Panc1 (cell line): ENCODE data around the gene TSHR. TPM values are rescaled to one million over a fixed set of nuclear protein-coding genes. Genes with fewer than 3 reads are reported as not detected.

ENCODE experiments used
- ATAC-seq: fragments of 200-7000 bp; cut with Tn5 transposase; 2 replicates; pipeline ENCODE4 v1.9.1; 2020; ENCODE audit warnings: mild to moderate bottlenecking, moderate library complexity
- BruUV-seq: library from RNA; stranded (reverse); fragments of 400-500 nt; replicated peaks from 2 replicates; lab custom pipeline; 2021; lab: Mats Ljungman, UMichigan
- CTCF ChIA-PET: fragments of 300-600 bp; sonication (Branson Sonifier 250); formaldehyde crosslinking; loops from one replicate; lab custom pipeline; 2022; ENCODE audit warnings: antibody characterized with exemption; lab: Charles Lee
- POLR2A ChIA-PET: fragments of 300-600 bp; sonication (Branson Sonifier 250); formaldehyde crosslinking; loops from one replicate; lab custom pipeline; 2022; ENCODE audit warnings: antibody characterized with exemption; lab: Charles Lee
- DNase-seq: peaks from one replicate; pipeline ENCODE4 v3.0.0-alpha.2; 2010; ENCODE audit warnings: low read depth, low spot score
- H3K27ac ChIP-seq: 2 replicates; pipeline ENCODE4 v1.5.1; 2011; ENCODE audit warnings: mild to moderate bottlenecking, low read length, inconsistent platforms
- H3K27me3 ChIP-seq: fragments of 200-500 bp; sonication (Bioruptor generic); 2 replicates; pipeline ENCODE4 v1.6.0; 2014; ENCODE audit warnings: low read length, inconsistent platforms; ENCODE audit not compliant: control insufficient read depth, insufficient read depth
- H3K36me3 ChIP-seq: fragments of 200-500 bp; sonication (Bioruptor generic); 2 replicates; pipeline ENCODE4 v1.5.1; 2014; ENCODE audit warnings: inconsistent platforms, mild to moderate bottlenecking, low read length, moderate library complexity; ENCODE audit not compliant: control insufficient read depth, insufficient read depth
- H3K4me1 ChIP-seq: 2 replicates; pipeline ENCODE4 v1.5.1; 2011; ENCODE audit warnings: inconsistent platforms, mild to moderate bottlenecking, low read length, moderate library complexity; ENCODE audit not compliant: control insufficient read depth, insufficient read depth
- H3K4me3 ChIP-seq, 2 experiments: 2 replicates each; pipeline ENCODE4 v1.5.1; 2011 to 2012; ENCODE audit warnings: low read depth in 2 of 2, low read length in 2 of 2, mild to moderate bottlenecking in 2 of 2, inconsistent platforms in 1 of 2, moderate library complexity in 1 of 2
- H3K9me3 ChIP-seq: fragments of 200-500 bp; sonication (Bioruptor generic); 2 replicates; pipeline ENCODE4 v1.5.1; 2014; ENCODE audit warnings: low read depth, mild to moderate bottlenecking, inconsistent platforms, low read length, moderate library complexity; ENCODE audit not compliant: control insufficient read depth, insufficient read depth
- POLR2AphosphoS5 ChIP-seq: IDR thresholded peaks from 2 replicates; pipeline ENCODE4 v1.6.1; 2012; ENCODE audit warnings: mild to moderate bottlenecking, low read depth, low read length, moderate library complexity
- SIN3A ChIP-seq: IDR thresholded peaks from 2 replicates; pipeline ENCODE4 v1.6.1; 2012; ENCODE audit warnings: low read depth, mild to moderate bottlenecking, low read length, moderate library complexity, borderline replicate concordance; ENCODE audit not compliant: insufficient read depth
- TCF7L2 ChIP-seq: IDR thresholded peaks from 2 replicates; pipeline ENCODE4 v1.6.1; 2011; ENCODE audit warnings: mild to moderate bottlenecking, low read depth, low read length, inconsistent platforms
- in situ Hi-C: cut with HindIII; loops from 2 replicates; pipeline ENCODE4 v1.10.0; 2016; ENCODE audit warnings: low sequenced_read_pairs, low pct_unique_long_range_greater_than_20kb
- intact Hi-C: fragments of 100-400 bp; cut with micrococcal nuclease; formaldehyde crosslinking; loops from one replicate; pipeline ENCODE4 v1.10.0; 2022; ENCODE audit not compliant: unreplicated experiment
- total RNA-seq: library from RNA; stranded (reverse); gene quantifications from one replicate; pipeline ENCODE4 v1.2.1, GENCODE V29; 2021; ENCODE audit not compliant: unreplicated experiment
- TF ChIP-seq, protein P1 (sequence below): fragments of 450-650 bp; IDR thresholded peaks from 2 replicates; pipeline ENCODE4 v1.5.1; 2017; ENCODE audit warnings: mild to moderate bottlenecking
- TF ChIP-seq, protein P2 (sequence below), 2 experiments: IDR thresholded peaks; 2 replicates each; pipeline ENCODE4 v1.6.1; 2011 to 2012; ENCODE audit warnings: low read depth in 2 of 2, control low read depth in 1 of 2, low read length in 1 of 2, mild to moderate bottlenecking in 1 of 2, moderate library complexity in 1 of 2; ENCODE audit not compliant: insufficient read depth in 1 of 2

The TSHR gene
- total RNA-seq, 1 experiment from 2014 or later, result not detected

DNA sequence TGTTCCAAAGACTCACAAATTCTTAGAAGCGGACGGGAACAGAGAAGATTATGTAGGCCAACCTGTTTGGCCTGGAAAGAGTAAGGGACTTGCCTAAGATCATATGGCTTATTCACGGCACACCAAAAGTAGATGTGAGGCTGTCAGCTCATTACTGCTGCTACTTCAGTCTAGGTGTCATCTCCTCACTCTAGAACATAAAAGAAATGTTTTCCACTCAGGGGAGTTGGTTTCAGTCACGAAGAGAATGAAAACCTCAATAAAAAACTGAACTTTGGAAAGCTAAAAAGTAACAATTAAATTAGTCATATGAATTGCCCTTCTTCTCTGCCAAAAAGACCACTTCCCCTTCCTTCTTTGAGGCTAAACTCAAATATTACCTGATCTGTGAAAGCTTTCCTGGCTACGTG is 13.2 kb upstream of the TSHR start:
- H3K4me3 ChIP-seq, result peak overlapping the region; percentile 64 to 79
- CTCF ChIA-PET, result no interaction called here
- POLR2A ChIA-PET, result interaction anchor here (0.6 kb wide), 1 partner anchor 896 kb away, joined by 3 read pairs; no protein-coding TSS in a partner anchor
- no peak for DNase-seq
- H3K27me3 ChIP-seq, result no peaks in the 10 kb centered on the region; the same call in 1 of the 2 replicates
- TF ChIP-seq SIN3A (no peak), TCF7L2 (no peak), POLR2AphosphoS5 (no peak)
- TF ChIP-seq, protein P1, sequence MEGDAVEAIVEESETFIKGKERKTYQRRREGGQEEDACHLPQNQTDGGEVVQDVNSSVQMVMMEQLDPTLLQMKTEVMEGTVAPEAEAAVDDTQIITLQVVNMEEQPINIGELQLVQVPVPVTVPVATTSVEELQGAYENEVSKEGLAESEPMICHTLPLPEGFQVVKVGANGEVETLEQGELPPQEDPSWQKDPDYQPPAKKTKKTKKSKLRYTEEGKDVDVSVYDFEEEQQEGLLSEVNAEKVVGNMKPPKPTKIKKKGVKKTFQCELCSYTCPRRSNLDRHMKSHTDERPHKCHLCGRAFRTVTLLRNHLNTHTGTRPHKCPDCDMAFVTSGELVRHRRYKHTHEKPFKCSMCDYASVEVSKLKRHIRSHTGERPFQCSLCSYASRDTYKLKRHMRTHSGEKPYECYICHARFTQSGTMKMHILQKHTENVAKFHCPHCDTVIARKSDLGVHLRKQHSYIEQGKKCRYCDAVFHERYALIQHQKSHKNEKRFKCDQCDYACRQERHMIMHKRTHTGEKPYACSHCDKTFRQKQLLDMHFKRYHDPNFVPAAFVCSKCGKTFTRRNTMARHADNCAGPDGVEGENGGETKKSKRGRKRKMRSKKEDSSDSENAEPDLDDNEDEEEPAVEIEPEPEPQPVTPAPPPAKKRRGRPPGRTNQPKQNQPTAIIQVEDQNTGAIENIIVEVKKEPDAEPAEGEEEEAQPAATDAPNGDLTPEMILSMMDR, result no peak
- TF ChIP-seq, protein P2, sequence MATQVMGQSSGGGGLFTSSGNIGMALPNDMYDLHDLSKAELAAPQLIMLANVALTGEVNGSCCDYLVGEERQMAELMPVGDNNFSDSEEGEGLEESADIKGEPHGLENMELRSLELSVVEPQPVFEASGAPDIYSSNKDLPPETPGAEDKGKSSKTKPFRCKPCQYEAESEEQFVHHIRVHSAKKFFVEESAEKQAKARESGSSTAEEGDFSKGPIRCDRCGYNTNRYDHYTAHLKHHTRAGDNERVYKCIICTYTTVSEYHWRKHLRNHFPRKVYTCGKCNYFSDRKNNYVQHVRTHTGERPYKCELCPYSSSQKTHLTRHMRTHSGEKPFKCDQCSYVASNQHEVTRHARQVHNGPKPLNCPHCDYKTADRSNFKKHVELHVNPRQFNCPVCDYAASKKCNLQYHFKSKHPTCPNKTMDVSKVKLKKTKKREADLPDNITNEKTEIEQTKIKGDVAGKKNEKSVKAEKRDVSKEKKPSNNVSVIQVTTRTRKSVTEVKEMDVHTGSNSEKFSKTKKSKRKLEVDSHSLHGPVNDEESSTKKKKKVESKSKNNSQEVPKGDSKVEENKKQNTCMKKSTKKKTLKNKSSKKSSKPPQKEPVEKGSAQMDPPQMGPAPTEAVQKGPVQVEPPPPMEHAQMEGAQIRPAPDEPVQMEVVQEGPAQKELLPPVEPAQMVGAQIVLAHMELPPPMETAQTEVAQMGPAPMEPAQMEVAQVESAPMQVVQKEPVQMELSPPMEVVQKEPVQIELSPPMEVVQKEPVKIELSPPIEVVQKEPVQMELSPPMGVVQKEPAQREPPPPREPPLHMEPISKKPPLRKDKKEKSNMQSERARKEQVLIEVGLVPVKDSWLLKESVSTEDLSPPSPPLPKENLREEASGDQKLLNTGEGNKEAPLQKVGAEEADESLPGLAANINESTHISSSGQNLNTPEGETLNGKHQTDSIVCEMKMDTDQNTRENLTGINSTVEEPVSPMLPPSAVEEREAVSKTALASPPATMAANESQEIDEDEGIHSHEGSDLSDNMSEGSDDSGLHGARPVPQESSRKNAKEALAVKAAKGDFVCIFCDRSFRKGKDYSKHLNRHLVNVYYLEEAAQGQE (IDR thresholded peaks at IDR 0.05; ENCODE audit: insufficient read depth in 1 of 2, low read depth in 2 of 2, low read length in 1 of 2), result no peak
- BruUV-seq, result no TSS peak
- no peaks in the 10 kb centered on the region; the same call in 1 of the 2 replicates for H3K36me3 ChIP-seq
- intact Hi-C loops (no loop called here), in situ Hi-C loops (no loop called here)
- peaks cover 4% of the 10 kb centered on the region for H3K4me1 ChIP-seq
- H3K27ac ChIP-seq, result peak overlapping the region; percentile 68
- no peaks in the 10 kb centered on the region for H3K9me3 ChIP-seq
- ATAC-seq, result no peak

DNA sequence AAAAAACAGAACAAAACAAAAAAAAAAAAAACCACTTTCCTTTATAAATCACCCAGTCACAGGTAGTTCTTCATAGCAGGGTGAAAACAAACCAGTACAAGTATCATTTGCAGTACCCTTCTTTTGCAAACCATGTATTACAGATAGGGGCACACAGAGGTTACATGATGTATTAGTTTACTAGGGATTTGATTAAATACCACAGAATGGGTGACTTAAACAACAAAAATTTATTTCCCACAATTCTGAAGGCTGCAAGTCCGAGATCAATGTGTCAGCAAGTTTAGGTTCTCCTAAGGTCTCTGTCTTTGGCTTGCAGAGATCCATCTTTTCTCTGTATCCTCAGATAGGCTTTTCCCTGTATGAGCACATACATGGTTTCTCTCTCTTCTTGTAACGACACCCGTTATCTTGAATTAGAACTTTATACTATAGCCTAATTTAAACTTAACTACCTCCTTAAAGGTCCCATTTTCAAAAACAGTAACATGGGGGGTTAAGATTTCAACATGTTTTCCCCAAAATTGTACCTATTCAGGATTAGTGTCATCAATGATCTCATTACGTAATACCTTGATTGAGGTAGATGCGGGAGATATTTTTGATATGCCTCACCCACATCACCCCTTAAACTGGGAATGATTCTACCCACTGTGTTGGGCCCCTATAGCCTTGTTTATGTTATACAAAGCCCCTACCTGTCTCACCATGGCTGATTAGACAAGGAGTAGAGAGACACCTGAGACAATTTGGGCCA is 10.4 kb upstream of the TSHR start:
- DNase-seq (no peak), ATAC-seq (no peak)
- POLR2A ChIA-PET, result no interaction called here
- Histone ChIP-seq H3K4me1 (peaks cover 4% of the 10 kb centered on the region), H3K4me3 (no peak overlapping the region), H3K36me3 (no peaks in the 10 kb centered on the region), H3K27me3 (peaks cover 5% of the 10 kb centered on the region), H3K9me3 (no peaks in the 10 kb centered on the region), H3K27ac (no peak overlapping the region)
- CTCF ChIA-PET, result no interaction called here
- TF ChIP-seq TCF7L2 (no peak), POLR2AphosphoS5 (no peak), SIN3A (no peak)
- TF ChIP-seq, protein P1, result no peak
- TF ChIP-seq, protein P2 (IDR thresholded peaks at IDR 0.05; ENCODE audit: insufficient read depth in 1 of 2, low read depth in 2 of 2, low read length in 1 of 2), result no peak
- in situ Hi-C loops (no loop called here), intact Hi-C loops (no loop called here)
- no TSS peak for BruUV-seq
